Measurements from ENCODE around the gene COBLL1. TPM values are rescaled to one million over a fixed set of nuclear protein-coding genes. Genes with fewer than 3 reads are reported as not detected.

Gene COBLL1
- total RNA-seq, 1 donor from 2014 or later: 89.4 TPM

DNA sequence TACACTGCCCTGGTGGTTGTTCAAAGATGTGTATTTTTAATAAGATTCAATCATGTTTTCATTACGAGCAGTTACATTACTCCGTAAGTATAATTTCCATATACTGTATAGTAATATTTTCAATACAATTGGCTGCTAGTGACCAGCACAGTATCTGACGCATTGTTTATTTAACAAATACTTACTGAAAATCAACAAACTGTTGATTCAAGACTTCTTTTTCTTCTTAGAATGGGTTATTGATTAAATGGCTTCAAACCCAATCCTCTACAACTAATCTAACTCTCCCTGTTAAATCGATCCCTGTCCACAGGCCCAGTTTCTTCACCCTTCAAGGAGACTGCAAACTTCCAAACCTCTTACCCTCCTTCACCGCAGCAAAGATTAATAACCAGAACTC is 18.5 kb downstream of the COBLL1 start:
- Histone ChIP-seq H3K4me3 (no peak overlapping the region), H3K27ac (no peak overlapping the region), H3K9me3 (no peaks in the 10 kb centered on the region), H3K36me3 (no peaks in the 10 kb centered on the region), H3K4me1 (peaks cover 21% of the 10 kb centered on the region), H3K27me3 (ENCODE audit: low read depth) (no peaks in the 10 kb centered on the region)
- no peak for DNase-seq
- ATAC-seq: no peak
- intact Hi-C loops (cut with DNase I): no loop called here
- TF ChIP-seq, protein P1, sequence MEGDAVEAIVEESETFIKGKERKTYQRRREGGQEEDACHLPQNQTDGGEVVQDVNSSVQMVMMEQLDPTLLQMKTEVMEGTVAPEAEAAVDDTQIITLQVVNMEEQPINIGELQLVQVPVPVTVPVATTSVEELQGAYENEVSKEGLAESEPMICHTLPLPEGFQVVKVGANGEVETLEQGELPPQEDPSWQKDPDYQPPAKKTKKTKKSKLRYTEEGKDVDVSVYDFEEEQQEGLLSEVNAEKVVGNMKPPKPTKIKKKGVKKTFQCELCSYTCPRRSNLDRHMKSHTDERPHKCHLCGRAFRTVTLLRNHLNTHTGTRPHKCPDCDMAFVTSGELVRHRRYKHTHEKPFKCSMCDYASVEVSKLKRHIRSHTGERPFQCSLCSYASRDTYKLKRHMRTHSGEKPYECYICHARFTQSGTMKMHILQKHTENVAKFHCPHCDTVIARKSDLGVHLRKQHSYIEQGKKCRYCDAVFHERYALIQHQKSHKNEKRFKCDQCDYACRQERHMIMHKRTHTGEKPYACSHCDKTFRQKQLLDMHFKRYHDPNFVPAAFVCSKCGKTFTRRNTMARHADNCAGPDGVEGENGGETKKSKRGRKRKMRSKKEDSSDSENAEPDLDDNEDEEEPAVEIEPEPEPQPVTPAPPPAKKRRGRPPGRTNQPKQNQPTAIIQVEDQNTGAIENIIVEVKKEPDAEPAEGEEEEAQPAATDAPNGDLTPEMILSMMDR (IDR thresholded peaks at IDR 0.05): no peak

DNA sequence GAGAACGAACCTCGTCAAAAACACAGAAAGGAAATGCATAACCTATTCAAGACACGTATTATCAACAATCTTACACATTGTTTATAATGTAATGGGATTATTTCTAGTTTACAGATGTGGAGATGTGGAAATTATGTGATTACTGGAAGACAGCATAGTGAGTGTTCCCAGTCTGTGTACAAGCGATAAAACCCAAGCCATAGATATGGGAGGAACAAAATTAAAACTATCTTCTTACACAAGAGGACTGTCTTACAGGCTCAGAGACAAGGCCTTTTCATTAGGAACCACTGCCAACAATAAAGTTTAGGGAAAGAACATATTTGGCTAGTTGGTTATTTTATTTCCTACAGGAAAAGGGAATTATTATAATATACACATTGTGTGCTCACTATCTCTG is 20.3 kb downstream of the COBLL1 start:
- H3K36me3 ChIP-seq: no peaks in the 10 kb centered on the region
- ATAC-seq (no peak), DNase-seq (no peak)
- no peaks in the 10 kb centered on the region for H3K27me3 ChIP-seq (ENCODE audit: low read depth)
- TF ChIP-seq, protein P1 (IDR thresholded peaks at IDR 0.05): no peak
- no peak overlapping the region for H3K4me3 ChIP-seq
- intact Hi-C loops (cut with DNase I): no loop called here
- no peaks in the 10 kb centered on the region for H3K9me3 ChIP-seq
- no peak overlapping the region for H3K27ac ChIP-seq
- peaks cover 10% of the 10 kb centered on the region for H3K4me1 ChIP-seq

DNA sequence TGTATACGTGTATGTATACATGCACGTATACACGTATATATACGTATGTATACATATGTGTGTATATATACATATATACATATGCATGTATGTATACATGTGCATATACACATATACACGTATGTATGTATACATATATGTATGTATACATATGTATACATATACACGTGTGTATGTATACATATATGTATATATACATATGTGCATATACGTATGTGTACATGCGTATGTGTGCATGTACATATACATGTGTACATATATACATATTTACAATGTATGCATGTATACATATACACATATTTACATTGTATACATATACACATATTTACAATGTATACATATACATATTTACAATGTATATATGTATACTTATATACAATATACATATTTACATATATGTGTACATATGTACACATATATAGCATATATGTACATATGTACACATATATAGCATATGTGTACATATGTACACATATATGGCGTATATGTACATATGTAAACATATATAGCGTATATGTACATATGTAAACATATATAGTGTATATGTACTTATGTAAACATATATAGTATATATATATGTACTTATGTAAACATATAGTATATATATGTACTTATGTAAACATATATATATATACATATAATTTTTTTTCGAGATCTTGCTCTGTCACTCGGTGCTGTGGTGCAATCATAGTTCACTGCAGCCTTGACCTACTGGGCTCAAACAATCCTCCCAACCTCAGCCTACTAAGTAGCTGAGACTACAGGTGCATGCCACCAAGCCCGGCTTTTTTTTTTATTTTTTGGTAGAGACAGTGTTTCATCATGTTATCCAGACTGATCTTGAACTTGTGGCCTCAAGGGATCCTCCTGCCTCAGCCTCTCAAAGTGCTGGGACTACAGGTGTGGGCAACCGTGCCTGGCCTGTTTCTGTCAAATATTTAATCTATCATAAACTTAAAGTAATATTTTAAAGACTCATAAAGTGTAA is 23.2 kb downstream of the COBLL1 start:
- intact Hi-C loops (cut with DNase I): no loop called here
- no peak for DNase-seq
- no peak overlapping the region for H3K27ac ChIP-seq
- no peaks in the 10 kb centered on the region for H3K36me3 ChIP-seq
- no peak overlapping the region for H3K4me3 ChIP-seq
- ATAC-seq: no peak
- peaks cover 4% of the 10 kb centered on the region for H3K4me1 ChIP-seq
- TF ChIP-seq, protein P1 (IDR thresholded peaks at IDR 0.05): no peak
- no peaks in the 10 kb centered on the region for H3K9me3 ChIP-seq
- no peaks in the 10 kb centered on the region for H3K27me3 ChIP-seq (ENCODE audit: low read depth)

DNA sequence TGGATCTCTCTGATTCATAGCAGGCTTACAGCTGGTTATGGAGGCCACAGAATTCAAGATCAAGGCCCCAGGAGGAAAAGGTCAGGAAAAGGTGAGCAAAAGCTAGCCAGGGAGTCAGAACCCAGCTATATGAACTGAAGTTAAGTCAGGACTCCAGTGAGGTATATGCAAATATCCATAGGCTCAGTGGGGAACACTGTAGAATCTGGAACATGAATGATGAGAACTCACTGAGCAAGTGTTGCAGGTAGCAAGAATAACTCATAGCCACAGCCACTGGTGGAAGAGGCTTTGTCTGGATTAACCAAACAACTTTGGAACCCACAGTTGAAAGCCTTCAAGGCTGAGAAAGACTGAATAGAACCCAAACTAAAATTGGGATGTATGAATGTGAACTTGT is 24.7 kb downstream of the COBLL1 start:
- Histone ChIP-seq H3K27ac (no peak overlapping the region), H3K4me3 (no peak overlapping the region), H3K9me3 (no peaks in the 10 kb centered on the region), H3K36me3 (no peaks in the 10 kb centered on the region), H3K4me1 (peaks cover 10% of the 10 kb centered on the region), H3K27me3 (ENCODE audit: low read depth) (no peaks in the 10 kb centered on the region)
- ATAC-seq: no peak
- intact Hi-C loops (cut with DNase I): no loop called here
- no peak for DNase-seq
- TF ChIP-seq, protein P1 (IDR thresholded peaks at IDR 0.05): no peak

DNA sequence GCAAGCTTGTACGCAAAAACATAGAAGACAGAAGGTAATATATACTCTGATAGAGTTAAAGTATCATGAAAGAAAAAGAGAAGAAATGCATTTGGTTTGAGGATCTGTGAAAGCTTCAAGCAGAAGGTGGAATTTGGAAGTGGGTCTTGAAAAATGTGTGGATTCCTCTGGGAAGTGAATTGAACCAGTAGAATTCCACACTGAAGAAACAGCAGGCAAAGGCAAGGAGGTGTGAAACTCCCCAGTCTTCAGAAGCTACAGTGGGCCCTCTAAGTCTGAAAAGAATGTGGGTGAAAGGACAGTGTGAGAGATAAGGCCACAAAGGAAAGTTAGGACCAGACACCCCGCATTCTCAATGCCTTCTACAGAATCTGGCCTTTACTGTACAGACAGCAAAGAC is 25.6 kb downstream of the COBLL1 start:
- Histone ChIP-seq H3K4me1 (peaks cover 19% of the 10 kb centered on the region), H3K36me3 (no peaks in the 10 kb centered on the region), H3K27me3 (ENCODE audit: low read depth) (no peaks in the 10 kb centered on the region), H3K4me3 (no peak overlapping the region), H3K27ac (no peak overlapping the region), H3K9me3 (no peaks in the 10 kb centered on the region)
- DNase-seq (no peak), ATAC-seq (no peak)
- intact Hi-C loops (cut with DNase I): no loop called here
- TF ChIP-seq, protein P1 (IDR thresholded peaks at IDR 0.05): no peak

Data from lower lobe of right lung (tissue), 2 donors.